ENCODE results near the gene SDHC.
"Not testable (repeated sequence)": the region's sequence is repeated elsewhere in the genome, so short reads cannot be mapped to it uniquely, and the experiment has no call there.

Gene SDHC

GRCh38 chr1:161388639-161389038 is 74.5 kb downstream of the SDHC start:
- DNase-seq (ENCODE audit: low read depth), result no peak

- not testable (repeated sequence) for DNase-seq (ENCODE audit: low read depth)
Measured at GRCh38 chr1:161389158-161389557, 75.0 kb downstream of the SDHC start.

- DNase-seq (ENCODE audit: low read depth), result peak; percentile 88
Measured at GRCh38 chr1:161389691-161390558, 75.7 kb downstream of the SDHC start.

- peak; percentile 22 for DNase-seq (ENCODE audit: low read depth)
Measured at GRCh38 chr1:161390559-161390858, 76.3 kb downstream of the SDHC start.

GRCh38 chr1:161391136-161391535 is 77.0 kb downstream of the SDHC start:
- not testable (repeated sequence) for DNase-seq (ENCODE audit: low read depth)

- no peak for DNase-seq (ENCODE audit: low read depth)
Measured at GRCh38 chr1:161391611-161392010, 77.4 kb downstream of the SDHC start.

GRCh38 chr1:161393151-161393550 is 79.0 kb downstream of the SDHC start:
- no peak for DNase-seq (ENCODE audit: low read depth)

GRCh38 chr1:161397038-161397437 is 82.9 kb downstream of the SDHC start:
- not testable (repeated sequence) for DNase-seq (ENCODE audit: low read depth)

GRCh38 chr1:161398900-161399256 is 84.7 kb downstream of the SDHC start:
- DNase-seq (ENCODE audit: low read depth), result no peak

- DNase-seq (ENCODE audit: low read depth), result peak; percentile 89
Measured at GRCh38 chr1:161399257-161399998, 85.2 kb downstream of the SDHC start.

- DNase-seq (ENCODE audit: low read depth), result no peak
Measured at GRCh38 chr1:161402446-161402845, 88.3 kb downstream of the SDHC start.

- no peak for DNase-seq (ENCODE audit: low read depth)
Measured at GRCh38 chr1:161404051-161404597, 89.9 kb downstream of the SDHC start.

- DNase-seq (ENCODE audit: low read depth), result not testable (repeated sequence)
Measured at GRCh38 chr1:161406551-161406950, 92.4 kb downstream of the SDHC start.

- DNase-seq (ENCODE audit: low read depth), result no peak
Measured at GRCh38 chr1:161407451-161407985, 93.3 kb downstream of the SDHC start.

GRCh38 chr1:161408429-161409052 is 94.4 kb downstream of the SDHC start:
- no peak for DNase-seq (ENCODE audit: low read depth)

- not testable (repeated sequence) for DNase-seq (ENCODE audit: low read depth)
Measured at GRCh38 chr1:161409848-161410635, 95.9 kb downstream of the SDHC start.

GRCh38 chr1:161410636-161410970 is 96.4 kb downstream of the SDHC start:
- DNase-seq (ENCODE audit: low read depth), result not testable (repeated sequence)
